ENCODE results near the gene KDM2A. TPM values are rescaled to one million over a fixed set of nuclear protein-coding genes. Genes with fewer than 3 reads are reported as not detected.
"Not testable (repeated sequence)": the region's sequence is repeated elsewhere in the genome, so short reads cannot be mapped to it uniquely, and the experiment has no call there.

The KDM2A gene
- total RNA-seq, 1 donor from 2014 or later = 28.1 TPM

GRCh38 chr11:67233584-67234190 lies 114.6 kb downstream of the KDM2A start:
- no peak for DNase-seq (ENCODE audit: low read depth in 2 of 2)

GRCh38 chr11:67234571-67234970 lies 115.5 kb downstream of the KDM2A start:
- not testable (repeated sequence) for DNase-seq (ENCODE audit: low read depth in 2 of 2)

GRCh38 chr11:67237574-67237973 lies 118.5 kb downstream of the KDM2A start:
- DNase-seq (ENCODE audit: low read depth in 2 of 2) = no peak

- DNase-seq (ENCODE audit: low read depth in 2 of 2) = no peak
These were observed 120.1 kb downstream of the KDM2A start for GRCh38 chr11:67238894-67239782.

GRCh38 chr11:67239783-67240575 lies 120.9 kb downstream of the KDM2A start:
- DNase-seq (ENCODE audit: low read depth in 2 of 2) = peak; percentile 96 to 99

- DNase-seq (ENCODE audit: low read depth in 2 of 2) = peak; percentile 78 to 88
These were observed 121.7 kb downstream of the KDM2A start for GRCh38 chr11:67240576-67241389.

- DNase-seq (ENCODE audit: low read depth in 2 of 2) = no peak
These were observed 123.5 kb downstream of the KDM2A start for GRCh38 chr11:67242548-67242947.

GRCh38 chr11:67243051-67243450 lies 124.0 kb downstream of the KDM2A start:
- no peak for DNase-seq (ENCODE audit: low read depth in 2 of 2)

GRCh38 chr11:67245046-67245445 lies 126.0 kb downstream of the KDM2A start:
- no peak for DNase-seq (ENCODE audit: low read depth in 2 of 2)

- DNase-seq (ENCODE audit: low read depth in 2 of 2) = no peak
These were observed 129.0 kb downstream of the KDM2A start for GRCh38 chr11:67247946-67248550.

GRCh38 chr11:67248653-67249052 lies 129.6 kb downstream of the KDM2A start:
- DNase-seq (ENCODE audit: low read depth in 2 of 2) = no peak

- no peak for DNase-seq (ENCODE audit: low read depth in 2 of 2)
These were observed 131.3 kb downstream of the KDM2A start for GRCh38 chr11:67250059-67251043.

GRCh38 chr11:67251841-67252240 lies 132.8 kb downstream of the KDM2A start:
- no peak for DNase-seq (ENCODE audit: low read depth in 2 of 2)

- DNase-seq (ENCODE audit: low read depth in 2 of 2) = peak in 1 of 2 donors; percentile 59
These were observed 133.8 kb downstream of the KDM2A start for GRCh38 chr11:67252831-67253239.

- no peak for DNase-seq (ENCODE audit: low read depth in 2 of 2)
These were observed 135.0 kb downstream of the KDM2A start for GRCh38 chr11:67253872-67254624.

- DNase-seq (ENCODE audit: low read depth in 2 of 2) = no peak
These were observed 135.7 kb downstream of the KDM2A start for GRCh38 chr11:67254798-67255197.

- no peak for DNase-seq (ENCODE audit: low read depth in 2 of 2)
These were observed 136.3 kb downstream of the KDM2A start for GRCh38 chr11:67255353-67255752.

GRCh38 chr11:67255864-67256263 lies 136.8 kb downstream of the KDM2A start:
- no peak for DNase-seq (ENCODE audit: low read depth in 2 of 2)
